H54 (cell line): ENCODE data around the gene ZC3H6.

Experiments
- DNase-seq: peaks from one replicate; pipeline ENCODE4 v3.0.0; 2011; ENCODE audit warnings: low spot score, mixed read lengths; ENCODE audit not compliant: insufficient read length
- FAIRE-seq: peaks from 3 replicates; lab custom pipeline; 2011; peaks lifted over from hg19 to GRCh38; lab: Jason Lieb, UNC
- POLR2A ChIP-seq: IDR thresholded peaks from 2 replicates; pipeline ENCODE4 v1.6.1; 2011; ENCODE audit warnings: low read depth, mild to moderate bottlenecking, low read length

The ZC3H6 gene

DNA sequence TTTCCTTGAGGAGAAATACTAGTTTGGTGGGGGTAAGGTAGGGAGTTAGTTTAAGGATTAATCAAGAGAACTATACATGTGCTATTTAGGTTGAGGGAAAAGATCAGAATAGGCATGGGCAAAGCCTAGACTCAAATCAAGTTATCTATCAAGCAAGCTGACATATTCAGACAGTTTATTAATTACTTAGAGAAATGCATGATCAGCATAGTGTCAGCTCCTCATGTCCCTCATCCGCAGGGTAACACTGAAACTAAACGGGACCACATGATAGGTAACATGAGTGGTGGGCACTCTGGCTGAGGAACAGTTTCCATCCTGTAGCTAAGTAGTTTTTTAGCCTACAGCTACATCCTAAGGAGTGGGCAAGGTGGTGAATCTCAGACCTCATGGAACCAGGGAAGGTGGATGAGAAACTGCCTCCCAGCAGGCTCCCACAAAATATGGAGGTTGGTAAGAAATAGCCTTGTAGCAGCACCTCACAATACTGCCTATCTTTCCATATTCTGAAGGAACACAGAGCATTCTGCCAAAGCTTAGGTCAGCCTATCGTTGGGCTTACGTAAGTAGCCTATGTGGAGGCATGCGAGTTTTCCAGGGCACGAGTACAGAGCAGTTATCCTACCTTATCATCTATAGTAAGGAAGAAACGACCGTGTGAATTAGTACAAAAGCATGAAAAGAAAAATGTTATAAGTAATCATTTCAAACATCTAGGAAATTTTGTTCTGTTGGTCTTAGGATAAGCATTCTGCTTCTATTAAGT, 18.4 kb downstream of the ZC3H6 start:
- FAIRE-seq (no peak), DNase-seq (no peak)

DNA sequence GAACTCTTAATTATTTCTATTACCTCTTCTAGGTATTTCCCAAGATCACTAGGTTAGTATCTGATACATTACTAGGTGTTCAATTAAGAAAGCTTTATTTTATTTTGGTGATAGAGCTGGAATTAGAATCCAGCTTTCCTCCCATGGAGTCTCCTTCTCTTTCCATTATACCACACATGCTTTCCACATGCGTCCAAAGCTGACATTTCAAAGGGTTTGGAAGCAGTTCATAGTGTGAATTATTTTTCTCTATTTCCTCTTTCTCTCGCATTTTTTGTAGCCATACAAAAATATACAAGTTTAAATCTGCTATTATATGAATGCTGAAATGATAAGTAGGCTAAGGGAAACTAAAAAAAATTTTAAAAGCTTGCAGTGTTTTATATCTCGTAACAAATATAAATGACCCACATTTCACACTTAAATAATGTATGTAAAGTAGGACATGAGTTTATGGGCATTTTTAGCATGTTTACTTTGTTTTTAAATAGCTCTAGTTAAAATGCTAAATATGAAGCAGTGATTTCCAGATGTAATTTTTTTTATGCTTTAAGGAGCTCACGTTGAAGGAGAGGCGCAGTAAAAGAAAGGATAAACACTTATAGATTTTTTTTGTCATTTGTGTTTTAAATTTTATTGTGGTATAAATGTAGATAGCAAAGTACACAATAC, 20.1 kb downstream of the ZC3H6 start:
- DNase-seq (no peak), FAIRE-seq (no peak)
- TF ChIP-seq POLR2A, result no peak

More for the DNA sequence above, 18.4 kb downstream of the ZC3H6 start:
- TF ChIP-seq POLR2A, result no peak

DNA sequence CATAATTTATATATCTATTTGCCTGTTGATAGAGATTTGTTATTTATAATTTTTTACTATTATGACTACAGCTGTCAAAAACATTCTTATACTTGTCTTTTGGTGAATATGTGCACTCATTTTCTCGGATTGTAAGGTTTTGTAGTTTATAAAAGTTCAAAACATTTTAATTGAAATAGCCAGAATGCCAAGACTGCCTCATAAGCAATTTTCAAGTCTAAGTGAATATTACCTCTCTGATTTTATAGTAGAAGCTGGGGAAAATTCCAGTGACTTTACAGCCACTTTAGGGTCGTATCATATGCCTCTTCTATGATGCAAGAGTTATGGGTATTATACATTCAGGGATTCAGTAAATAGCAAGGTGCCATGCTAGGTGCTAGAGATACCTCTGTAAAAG, 21.0 kb downstream of the ZC3H6 start:
- FAIRE-seq (peak; percentile 58), DNase-seq (no peak)
- no peak for TF ChIP-seq POLR2A

DNA sequence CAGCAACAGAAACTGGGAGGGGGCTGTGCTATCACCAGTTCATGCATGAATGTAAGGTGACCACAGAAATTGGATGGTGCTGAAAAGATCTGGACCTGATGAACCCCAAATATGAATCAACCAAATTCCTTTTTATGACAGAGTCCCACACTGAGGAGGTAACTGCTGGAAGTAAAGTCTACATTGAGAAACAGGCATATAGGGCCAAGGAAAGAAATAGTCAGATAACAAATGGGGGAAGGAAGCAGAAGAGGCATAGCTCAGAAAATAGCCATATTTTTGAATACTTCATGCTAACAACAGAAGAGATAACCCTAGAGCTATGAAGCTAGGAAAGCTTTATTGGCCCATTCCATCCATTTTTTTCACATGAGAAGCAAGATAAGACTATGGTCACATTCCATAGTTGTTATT, 25.8 kb downstream of the ZC3H6 start:
- TF ChIP-seq POLR2A, result no peak
- peak; percentile 73 for FAIRE-seq
- DNase-seq, result no peak

DNA sequence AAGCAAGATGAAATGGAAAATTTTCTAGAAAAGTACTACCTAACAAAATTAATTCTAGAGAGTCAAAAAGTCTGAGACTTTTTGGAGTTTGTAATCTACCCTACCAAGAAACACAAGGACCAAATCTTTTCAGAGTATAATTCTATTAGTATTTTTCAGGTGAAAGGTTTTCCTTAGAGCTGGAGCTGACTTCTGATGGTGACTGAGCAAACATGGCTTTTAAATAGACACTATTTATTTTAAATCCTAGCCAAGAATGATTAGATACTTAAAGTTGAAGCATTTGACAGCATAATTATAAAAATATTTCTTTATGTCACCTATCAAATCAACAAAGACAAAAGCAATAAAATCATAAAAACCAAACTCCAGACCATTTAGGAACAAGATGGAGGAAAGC, 26.6 kb downstream of the ZC3H6 start:
- TF ChIP-seq POLR2A, result no peak
- DNase-seq (no peak), FAIRE-seq (no peak)

- DNase-seq (no peak), FAIRE-seq (no peak)
- no peak for TF ChIP-seq POLR2A
Observed at GRCh38 chr2:112304298-112304941, 29.0 kb downstream of the ZC3H6 start.

DNA sequence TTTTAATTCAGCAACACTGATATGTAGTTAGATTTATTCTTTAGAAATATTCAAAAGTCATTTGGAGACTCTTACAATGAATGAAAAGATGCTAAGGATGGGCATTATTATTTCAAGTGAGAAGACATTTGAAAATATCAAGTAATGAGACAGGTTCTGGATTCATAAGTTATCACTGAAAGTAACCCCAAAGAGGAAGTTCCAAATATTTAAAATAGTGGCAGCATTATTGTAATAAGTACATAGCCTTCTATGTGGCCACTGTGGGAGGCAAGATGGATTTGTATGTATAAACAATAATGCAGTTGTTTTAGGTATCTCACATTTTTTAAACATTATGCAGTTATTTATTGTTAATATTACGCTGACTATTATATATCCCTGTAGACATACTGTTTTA, 29.7 kb downstream of the ZC3H6 start:
- no peak for DNase-seq
- TF ChIP-seq POLR2A, result no peak
- no peak for FAIRE-seq

DNA sequence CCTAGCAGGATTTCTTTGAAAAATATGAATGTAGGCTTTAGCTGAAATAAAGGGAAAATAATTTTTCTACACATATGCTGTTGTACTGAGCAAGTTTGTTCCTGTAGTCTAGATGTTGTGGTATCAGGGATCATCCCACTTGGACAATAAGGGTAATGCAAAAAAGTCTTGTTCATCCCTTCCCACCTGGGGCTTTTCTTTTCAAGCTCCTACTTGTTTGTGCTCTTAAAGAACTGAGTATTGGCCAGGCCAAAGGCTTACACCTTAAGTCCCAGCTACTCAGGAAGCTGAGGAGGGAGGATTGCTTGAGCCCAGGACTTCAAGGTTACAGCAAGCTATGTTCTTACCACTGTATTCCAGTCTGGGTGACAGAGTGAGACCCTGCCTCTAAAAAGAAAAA, 35.5 kb downstream of the ZC3H6 start:
- no peak for DNase-seq
- FAIRE-seq, result no peak
- no peak for TF ChIP-seq POLR2A

DNA sequence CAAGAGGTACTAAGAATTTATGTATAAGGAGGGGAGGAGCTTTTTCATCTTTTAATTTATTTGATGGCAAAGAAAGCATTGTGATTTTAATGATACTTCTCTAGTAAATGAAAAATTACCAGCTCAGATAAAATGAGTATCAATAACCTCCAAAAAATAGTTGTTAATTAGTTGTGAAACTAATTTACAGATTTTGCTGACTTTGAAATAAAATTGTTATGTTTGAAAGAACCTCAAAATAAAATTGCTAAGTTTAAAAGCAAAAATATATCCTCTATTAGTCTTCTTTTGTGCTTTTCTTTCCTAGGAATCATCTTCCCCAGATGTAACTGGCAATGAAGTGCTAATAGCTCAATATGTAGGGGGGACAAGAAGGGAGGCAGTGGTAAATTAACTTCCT, 36.5 kb downstream of the ZC3H6 start:
- no peak for FAIRE-seq
- no peak for TF ChIP-seq POLR2A
- DNase-seq, result no peak

DNA sequence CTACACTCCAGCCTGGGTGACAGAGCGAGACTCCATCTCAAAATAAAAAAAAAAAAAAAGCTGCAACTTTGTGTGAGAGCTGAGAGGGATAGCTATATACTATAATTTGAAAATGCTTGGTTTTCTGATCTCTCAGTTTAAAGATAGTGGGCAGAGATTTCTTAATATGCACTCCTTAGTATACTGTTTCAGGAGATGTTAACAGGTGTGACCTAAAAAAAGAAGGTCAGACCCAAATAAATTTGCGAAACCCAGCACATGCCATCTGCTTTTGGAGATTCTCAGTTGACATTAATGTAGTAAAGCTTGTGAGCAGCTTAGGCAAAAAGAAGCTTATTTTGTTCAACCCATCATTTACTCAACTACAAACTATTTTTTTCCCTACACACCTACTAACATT, 37.4 kb downstream of the ZC3H6 start:
- TF ChIP-seq POLR2A, result no peak
- DNase-seq, result no peak
- FAIRE-seq, result peak; percentile 6

DNA sequence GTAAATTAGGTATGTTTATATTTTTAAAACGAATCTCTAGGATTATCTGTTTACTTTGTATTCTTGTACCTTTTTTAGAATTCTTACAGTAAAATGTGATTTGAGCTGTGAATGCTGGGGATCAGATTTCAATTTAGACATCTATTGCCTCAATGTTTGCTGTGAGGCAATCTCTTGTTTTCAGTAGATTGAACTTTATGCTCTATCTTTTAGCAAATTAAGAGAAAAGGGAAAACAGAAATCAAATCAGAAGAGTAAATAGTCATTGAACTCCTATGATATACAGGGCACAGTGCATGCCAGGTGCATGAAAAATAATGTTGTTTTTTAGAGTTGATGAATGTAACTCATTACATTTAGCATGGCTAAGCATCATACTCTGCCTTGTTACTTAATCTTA, 39.5 kb downstream of the ZC3H6 start:
- FAIRE-seq, result peak; percentile 20
- TF ChIP-seq POLR2A, result no peak

GRCh38 chr2:112317303-112318158, 42.1 kb downstream of the ZC3H6 start:
- no peak for TF ChIP-seq POLR2A
- FAIRE-seq, result no peak
- DNase-seq, result no peak

More for the DNA sequence above, 39.5 kb downstream of the ZC3H6 start:
- no peak for DNase-seq

GRCh38 chr2:112318515-112318914, 43.1 kb downstream of the ZC3H6 start:
- TF ChIP-seq POLR2A, result no peak
- DNase-seq, result no peak
- FAIRE-seq, result no peak
